Panc1 (cell line): ENCODE measurements around the gene RPL37A. TPM values are rescaled to one million over a fixed set of nuclear protein-coding genes. Genes with fewer than 3 reads are reported as not detected.

Experiments used
- total RNA-seq: library from RNA; stranded (reverse); gene quantifications from one replicate; pipeline ENCODE4 v1.2.1, GENCODE V29; 2021; ENCODE audit not compliant: unreplicated experiment

RPL37A gene
- total RNA-seq, 1 experiment from 2014 or later: 1,826 TPM

Other genes with a start within 250 kb of the RPL37A start
- gene MARCHF4, start 126.4 kb upstream of the RPL37A start, total RNA-seq: 1.3 TPM
- 26.4 TPM for gene SMARCAL1, start 86.4 kb upstream of the RPL37A start, total RNA-seq
- gene IGFBP2, start 134.6 kb downstream of the RPL37A start, total RNA-seq: 54.8 TPM
- gene IGFBP5, start 196.7 kb downstream of the RPL37A start, total RNA-seq: 1.9 TPM